HG02642 (cell line): Measurements from ENCODE around the gene HTRA2.
A peak's percentile ranks its signal among the peaks of the same experiment; 100 is the strongest.

Experiments used
- ATAC-seq: cut with Tn5 transposase; IDR thresholded peaks from one replicate; pipeline ENCODE4 v1.9.1; 2021; ENCODE audit warnings: mild to moderate bottlenecking; ENCODE audit not compliant: unreplicated experiment, poor library complexity

HTRA2 gene

DNA sequence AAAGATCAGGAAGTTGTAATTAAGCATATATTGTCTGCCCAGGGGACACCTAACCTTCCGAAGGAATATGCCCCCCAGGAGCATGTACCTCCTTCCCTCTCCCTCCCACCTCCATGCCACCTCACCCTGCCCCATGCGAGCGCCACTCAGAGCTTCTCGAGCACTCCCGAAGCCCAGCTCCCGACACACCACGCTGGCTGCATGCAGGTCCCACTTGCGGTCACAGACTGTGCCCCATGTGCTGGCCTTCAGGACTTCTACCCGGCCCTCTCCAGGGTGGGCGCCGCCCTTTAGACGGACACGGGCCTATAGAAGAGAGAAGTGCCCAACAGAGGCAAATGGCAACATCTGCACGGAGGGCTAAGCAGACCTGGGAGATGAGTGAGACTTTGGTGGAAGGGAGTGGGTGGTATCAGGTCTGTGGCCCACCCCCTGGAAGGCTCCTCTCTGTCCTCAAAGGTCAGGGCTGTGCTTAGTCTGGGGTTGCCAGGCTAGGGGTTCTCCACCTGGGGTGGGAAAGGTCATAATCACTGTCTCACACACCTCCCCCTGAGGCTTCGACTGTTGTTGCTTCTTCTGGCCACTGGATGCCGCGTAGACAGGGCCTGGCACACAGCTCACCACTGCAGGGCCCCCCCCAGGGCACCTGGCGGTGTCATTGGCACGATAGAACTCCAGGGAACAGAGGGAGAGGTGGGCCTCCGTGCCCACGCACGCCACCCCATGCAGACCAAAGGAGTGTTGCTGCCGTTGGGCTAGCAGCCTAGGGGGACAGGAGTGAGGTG is 6.6 kb downstream of the HTRA2 start:
- no peak for ATAC-seq

DNA sequence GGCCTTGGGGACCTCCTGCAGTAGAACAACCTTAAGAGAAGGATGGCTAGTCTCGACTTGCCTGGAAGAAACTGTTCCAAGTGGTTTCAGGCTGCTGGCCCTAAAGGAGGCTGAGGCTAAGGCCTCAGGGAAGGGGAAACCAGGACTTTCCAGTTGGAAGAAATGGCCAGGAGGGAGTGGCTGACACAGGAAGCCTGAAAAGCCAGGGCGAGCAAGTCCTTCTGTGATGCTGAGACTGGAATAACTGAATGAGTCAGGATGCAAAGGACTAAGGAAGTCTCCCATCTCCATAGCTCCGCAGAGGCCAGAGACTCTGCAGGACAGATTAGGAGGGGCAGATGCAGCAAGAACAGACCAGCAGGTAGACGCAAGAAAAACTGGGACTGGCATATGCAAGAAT is 7.4 kb downstream of the HTRA2 start:
- no peak for ATAC-seq

DNA sequence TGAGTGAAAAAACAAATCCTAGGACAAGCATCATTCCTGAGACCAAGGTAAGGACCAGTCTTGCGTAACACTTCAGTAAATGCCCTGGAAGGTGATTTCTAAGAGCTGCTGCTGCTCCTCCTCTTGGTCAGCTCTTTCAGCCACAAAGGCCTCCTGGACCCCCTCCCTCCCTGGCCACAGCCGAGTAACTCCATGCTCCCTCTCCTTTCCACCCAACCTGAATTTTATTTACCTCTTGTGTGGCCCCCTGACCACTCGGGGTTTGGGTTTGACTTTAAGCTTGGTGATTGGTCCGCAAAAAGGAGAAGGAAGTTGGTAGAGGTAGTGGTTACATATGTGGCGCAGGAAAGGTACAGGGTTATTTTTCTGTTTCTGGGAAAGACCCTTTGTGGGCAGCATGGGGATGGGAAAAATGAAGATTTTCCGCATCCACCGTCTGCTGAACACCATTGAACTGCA is 9.2 kb downstream of the HTRA2 start:
- ATAC-seq: no peak

DNA sequence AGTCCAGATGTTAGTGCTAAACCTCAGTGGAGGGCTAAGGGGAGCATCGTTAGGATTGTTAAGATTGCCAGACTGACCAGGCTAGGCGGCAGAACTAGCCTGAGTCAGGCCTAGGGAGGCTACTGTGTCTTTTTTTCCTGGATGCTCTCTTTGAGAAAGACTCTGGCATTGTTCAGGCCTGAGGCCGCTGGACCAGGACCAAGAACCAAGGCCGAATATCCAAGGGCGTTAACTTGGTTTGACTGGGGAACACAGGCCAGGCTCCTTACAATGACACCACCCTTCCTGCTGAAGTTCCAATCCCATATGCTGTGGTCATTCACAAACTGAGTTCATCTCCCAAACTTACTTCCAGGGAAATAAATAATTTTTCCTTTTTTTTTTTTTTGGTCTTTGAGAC is 10.6 kb downstream of the HTRA2 start:
- no peak for ATAC-seq

DNA sequence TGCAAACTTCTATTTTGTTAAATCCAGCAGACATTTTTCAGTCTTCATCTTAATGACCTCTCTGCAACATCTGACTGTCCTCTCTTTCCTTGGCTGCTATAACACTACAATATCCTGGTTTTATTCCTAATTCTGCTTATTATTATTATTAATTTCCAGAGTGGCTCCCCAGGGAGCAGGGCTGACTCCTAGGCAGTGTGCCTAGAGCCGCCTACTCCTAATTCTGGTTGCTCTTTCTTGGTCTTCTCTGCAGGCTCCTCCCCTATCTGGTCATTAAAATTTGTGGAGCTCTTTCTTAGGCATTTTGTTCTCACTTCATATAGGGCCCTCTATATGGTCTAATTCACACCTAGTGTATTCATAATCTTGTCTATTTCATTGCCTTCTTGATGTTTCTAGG is 13.2 kb downstream of the HTRA2 start:
- no peak for ATAC-seq

DNA sequence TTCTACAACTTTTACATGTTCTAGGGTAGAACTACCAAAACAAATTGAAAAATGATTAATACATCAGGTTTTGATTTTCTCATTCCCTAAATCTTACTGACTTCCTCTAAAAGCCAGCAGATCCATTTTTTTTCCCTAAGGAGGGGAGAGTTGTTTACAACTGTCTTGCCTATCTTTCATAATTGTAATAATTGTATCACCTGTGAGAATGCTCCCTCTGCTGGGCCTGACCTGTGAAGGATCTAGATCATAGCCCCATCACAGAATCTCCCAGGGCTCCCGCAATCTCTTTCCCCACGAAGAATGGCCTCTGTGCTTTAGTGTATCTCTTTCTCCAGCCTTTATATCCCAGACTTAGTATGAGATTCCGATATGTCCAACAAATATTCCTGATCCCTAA is 14.9 kb downstream of the HTRA2 start:
- ATAC-seq: no peak

DNA sequence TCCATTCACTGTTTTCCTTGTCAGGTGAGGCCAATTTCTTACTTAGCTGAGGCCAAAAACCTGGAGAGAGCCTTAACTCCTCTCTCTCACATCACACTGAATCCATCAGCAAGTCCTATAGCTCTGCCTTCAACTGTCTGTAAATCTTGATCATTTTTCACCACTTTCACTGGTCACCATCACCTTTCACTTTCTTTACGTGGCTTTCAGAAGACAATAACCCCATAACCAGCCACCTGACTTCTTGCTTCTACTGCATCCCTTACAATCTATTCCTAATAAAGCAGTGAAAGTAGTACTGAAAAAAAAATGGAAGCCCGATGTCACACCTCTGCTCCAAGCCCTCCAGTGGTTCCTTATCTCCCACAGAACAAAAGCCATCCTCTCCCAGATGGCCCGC is 16.3 kb downstream of the HTRA2 start:
- no peak for ATAC-seq

DNA sequence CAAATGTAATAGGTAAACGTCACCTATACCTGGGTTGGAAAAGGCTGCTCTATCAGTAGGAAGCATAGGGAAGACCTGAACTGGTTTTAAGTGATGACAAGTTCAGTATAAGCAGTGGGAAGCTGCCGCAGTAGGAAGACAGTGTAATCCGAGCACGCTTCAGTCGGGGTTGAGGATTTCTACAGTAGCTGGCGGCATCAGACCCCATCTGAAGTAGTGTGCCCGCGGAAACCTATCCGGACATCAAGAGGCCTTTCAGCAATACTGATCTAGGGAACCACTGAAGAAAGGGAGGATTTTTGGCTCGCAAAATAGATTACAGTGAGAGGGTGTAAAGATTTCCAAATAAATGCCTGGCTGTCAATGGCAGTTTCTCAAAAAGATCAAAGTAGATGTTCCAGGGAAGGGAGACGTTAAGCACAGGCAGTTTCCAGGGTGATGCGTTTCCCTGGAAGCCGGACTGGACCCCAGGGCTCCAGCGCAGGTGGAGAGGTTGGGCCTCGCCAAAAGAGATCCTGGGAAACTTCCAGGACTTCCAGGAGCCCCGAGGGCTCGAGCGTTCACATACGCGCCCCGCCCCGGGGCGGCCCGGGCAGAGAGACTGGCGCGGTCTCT is 18.7 kb downstream of the HTRA2 start:
- ATAC-seq: no peak

DNA sequence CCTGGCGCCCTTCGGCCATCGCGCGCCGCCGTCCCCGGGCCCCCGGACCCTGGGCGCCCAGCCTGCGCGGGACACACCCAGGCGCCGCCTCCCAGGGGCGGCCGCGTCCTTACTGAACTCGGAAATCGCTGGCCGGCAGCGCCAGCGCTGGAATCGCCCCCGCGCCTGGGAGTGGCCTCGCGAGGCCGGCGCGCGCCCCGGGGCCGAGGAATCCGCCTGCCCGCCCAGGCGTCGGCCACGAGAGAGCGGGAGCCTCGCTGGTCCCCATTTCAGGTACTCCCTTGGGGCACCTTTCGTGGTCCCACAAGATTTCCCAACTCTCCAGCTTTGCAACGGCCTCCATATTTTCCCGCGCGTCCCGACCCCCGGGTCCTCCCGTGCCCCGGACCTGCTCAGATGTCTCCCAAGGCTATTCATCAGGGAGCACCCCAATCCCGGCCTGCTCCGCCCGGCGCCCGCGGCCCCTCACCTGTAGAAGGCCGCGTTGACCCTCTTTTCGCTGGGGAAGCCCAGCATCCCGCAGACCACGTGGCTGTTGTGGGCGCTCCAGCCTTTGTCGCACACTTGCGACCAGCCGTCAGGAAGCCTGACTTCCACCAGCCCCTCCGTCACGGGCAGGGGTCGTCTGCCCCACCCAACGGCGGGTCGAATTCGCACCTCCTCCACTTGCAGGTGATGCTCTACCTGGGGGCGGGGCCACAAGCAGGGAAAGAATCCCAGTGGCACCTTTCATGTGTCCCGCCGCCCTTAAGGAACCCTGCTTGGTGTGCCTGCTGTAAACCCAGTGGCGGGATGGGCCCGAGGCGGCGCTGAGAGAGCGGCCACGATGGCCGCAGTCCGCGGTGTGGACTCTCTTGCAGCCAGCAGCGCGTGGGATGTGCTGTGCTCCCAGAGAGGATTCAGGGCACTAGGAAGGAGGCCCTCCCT is 19.4 kb downstream of the HTRA2 start:
- ATAC-seq: no peak

DNA sequence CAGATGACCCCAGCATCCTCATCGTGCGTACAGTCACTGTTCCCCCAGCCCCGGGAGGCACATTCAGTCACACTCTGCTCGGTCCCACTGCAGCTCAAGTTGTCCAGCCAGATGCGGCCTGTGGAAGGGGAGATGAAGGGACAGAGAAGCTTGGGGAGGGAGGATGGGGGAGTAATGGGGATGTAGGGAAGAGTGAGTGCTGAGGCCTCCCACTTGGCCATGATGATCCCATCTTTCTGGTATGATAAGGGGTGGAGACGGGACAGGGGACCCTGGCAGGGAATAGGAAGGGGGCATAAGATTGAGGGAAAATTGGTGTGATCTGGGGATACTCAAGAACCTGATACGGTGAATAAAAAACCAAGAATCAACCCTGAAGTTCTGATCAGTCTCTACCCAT is 20.5 kb downstream of the HTRA2 start:
- ATAC-seq: no peak

DNA sequence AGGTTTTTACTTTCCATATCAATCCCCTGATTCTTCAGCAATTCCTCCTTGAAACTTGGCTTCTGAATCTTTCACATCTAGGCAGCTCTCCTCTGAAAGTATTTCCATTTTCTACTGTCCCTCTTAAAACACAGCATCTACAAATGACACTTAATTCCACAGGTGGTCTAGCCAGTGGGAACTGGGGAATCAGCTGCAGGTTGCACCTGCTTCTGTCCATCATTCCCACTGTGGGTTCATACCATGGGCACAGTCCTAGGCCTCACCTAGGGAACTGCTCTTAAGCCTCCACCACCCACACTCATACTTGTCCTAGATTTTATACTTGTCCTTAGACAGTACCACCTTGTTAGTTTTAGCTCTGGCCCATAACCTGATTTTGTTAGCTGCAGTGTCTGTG is 21.8 kb downstream of the HTRA2 start:
- ATAC-seq: no peak

DNA sequence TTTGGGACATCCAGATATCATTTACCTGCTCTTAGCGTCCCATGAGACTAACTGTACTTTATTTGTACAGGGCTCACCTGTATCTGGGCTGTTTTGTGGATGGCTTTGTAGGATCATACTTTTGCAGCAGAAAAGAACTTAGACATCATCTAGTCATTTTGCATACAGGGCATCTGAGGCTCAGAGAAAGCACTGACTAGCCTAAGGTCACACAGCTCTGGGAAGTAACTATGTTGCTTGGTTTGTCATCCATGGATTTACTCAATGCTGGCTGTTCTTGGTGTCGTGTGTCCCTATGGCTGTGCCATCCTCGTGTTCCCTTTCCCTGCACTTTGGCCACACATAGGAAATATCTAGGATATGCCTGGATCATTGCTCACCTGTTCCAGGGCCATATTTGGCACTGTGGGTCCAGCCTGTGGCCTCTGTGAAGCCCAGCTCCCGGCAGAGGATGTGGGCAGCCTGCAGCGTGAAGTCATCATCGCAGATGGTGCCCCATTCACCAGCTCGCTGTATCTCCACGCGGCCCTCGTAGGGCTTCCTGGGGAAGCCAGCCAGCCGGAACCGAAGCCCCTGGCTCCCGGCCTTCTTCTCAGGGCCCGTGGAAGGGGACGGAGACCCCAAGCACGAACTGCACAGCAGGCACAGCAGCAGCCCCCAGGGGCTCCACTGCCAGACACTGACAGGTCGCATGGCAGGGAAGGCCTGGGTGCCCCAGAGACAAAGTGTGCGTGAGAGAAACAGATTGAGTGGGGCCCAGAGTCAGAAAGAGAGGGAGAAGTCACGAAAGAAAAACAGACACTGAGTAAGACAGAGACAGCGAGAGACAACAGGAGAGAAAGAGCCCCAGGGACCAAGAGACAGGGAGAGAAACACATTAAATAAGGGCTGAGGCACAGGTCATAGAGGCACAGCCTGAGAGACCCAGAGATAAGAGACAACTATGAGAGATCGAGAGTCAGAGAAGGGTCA is 22.5 kb downstream of the HTRA2 start:
- ATAC-seq: no peak

DNA sequence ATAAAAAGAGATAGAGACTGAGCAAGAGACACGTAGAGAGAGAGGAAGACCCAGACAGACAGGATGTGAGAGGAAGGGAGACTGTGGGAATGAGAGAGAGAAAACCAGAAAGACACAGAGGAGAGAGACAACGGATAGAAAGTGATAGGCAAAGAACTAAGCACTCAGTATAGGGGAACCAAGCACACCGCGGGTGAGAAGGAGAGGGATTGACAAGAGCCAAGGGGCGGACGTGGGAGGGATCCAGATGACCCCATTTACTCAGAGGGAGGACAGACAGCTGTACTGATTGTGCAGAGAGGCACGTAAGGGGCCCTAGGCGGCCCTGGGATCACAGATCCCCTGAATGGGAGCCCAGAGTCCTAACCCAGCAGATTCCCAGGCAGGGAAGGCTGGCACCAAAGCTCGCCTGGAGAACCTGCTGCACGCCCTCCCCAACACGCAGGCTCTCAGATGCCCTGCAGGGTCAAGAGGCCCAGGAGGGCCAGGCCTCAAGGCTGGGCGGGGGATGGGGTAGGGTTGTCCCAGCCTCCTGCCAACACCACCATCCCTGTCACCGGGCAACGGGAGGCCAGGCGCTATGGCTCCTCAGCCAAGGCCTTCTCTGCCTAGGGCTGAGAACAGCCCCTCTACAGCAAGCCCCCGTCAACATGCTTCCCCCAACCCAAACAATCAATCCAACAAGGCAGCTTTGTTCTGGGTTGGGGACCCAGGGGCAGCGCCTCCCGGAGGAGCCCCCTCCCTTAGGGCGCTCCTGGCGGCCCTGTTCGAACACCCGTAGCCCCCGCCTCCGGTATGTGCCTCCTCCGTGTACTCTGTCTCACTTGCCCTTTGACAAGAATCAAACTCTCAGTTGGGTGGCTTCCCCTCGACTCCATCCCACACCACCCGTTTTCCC is 23.4 kb downstream of the HTRA2 start:
- no peak for ATAC-seq

DNA sequence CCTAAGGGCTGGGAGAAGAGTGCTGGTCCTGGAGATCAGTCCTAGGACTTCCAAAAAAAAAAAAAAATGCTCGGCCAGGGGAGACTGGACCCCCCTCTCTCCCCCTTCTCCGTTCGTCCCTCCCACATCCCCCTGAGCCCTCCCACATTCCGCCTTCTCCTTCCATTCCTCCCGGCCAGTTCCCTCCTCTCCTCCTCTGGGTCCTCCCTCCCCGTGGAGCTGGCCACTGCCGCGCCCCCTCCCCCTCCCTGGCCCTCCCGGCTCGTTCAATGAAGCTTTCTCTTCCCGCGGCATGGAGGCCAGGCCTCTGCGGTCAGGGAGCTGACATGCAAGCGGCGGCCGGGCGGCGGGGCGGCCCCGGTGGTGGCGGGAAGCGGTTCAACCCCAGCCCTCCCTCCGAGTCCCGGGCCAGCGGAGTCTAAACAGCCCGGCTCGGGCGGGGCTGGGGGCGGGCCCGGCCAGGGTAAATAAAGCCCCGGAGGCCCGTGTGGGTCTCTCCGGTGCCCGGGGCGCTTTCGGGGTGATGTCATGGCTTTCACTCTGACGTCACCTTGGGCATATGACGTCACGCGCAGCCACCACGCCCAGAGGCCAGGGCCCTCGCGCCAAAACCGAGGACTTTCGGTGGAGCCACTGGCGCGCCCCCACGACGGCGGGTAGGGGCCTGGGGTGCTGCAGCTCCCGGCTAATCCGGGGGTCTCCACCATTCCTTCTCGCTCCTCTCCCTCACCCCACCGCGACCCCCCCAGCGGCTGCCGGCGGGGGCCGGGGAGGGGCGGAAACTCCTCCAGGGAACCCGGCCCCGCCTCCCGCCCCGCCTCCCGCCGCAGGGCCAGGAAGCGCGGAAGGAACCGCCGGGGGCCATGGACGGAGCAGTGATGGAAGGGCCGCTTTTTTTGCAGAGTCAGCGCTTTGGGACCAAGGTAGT is 24.4 kb downstream of the HTRA2 start, which contains the start of the genes DOK1 and LOXL3:
TSS of gene DOK1 (plus strand) at position 829 of the 928 bp plus-strand sequence. CDS start at position 864, 35 bp downstream.
TSS of gene LOXL3 (minus strand) at position 51 of the 928 bp plus-strand sequence. CDS start 1,308 bp downstream, outside the sequence.
- peak; percentile 61 for ATAC-seq

DNA sequence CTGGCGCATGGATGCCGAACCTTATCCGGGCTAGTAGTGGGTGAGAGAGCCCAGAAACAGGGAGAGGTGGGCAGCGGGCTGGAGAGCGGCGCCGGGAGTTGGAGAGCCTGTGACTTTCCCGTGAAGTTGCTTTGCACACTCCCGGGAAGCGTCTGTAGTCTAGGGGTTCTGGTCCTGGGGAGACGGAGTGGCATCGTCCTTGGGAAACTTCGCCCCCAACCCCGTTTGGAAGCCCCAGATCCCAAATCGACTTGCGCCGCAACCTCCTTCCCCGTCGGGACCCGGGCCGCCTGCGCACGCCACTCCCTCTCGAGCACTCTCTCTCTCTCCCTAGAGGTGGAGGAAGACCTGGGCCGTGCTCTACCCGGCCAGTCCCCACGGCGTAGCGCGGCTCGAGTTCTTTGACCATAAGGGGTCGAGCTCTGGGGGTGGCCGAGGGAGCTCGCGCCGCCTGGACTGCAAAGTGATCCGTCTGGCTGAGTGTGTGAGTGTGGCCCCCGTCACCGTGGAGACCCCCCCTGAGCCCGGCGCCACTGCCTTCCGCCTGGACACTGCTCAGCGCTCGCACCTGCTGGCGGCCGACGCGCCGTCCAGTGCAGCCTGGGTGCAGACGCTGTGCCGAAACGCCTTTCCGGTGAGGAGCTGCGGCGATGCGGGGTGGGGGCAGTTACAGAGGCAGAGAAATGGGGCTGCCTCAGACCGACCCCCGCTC is 25.2 kb downstream of the HTRA2 start:
- ATAC-seq: peak; percentile 48

DNA sequence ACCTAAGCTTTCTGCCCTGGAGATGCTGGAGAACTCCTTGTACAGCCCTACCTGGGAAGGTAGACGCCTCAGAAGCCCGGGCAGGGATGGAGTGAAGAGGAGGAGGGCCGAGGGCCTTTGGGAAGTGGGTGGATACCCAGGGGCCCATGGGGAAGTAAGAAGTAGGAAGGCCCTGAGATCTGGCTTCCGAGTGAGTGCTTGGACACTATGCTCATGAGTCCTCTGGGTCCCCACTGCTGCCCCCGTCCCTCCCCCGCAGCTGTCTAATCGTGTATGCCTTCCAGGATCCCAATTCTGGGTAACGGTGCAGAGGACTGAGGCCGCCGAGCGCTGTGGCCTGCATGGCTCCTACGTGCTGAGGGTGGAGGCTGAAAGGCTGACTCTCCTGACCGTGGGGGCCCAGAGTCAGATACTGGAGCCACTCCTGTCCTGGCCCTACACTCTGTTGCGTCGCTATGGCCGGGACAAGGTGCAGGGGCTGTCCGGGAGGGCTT is 25.9 kb downstream of the HTRA2 start:
- no peak for ATAC-seq

DNA sequence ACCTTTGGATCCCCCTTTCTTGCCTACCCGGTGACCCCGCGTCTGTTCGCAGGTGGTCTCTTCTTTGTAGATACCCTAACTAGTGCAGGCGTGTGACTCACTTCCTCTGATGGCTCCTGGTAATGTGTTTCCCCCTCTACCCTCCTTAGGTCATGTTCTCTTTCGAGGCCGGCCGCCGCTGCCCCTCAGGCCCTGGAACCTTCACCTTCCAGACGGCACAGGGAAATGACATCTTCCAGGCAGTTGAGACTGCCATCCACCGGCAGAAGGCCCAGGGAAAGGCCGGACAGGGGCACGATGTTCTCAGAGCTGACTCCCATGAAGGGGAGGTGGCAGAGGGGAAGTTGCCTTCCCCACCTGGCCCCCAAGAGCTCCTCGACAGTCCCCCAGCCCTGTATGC is 26.4 kb downstream of the HTRA2 start:
- no peak for ATAC-seq
